ENCODE measurements around the gene CD99L2. TPM values are rescaled to one million over a fixed set of nuclear protein-coding genes. Genes with fewer than 3 reads are reported as not detected.

Gene CD99L2
- total and polyA plus RNA-seq, 3 donors from 2014 or later: 35.4 to 56.6 (median 36.5) TPM

GRCh38 chrX:150899191-150899757 lies 806 bp upstream of the CD99L2 start:
- H3K27ac ChIP-seq: peak overlapping the region in 1 of 2 donors; percentile 84
- H3K36me3 ChIP-seq (ENCODE audit: low read depth, missing control alignments): no peaks in the 10 kb centered on the region
- H3K4me3 ChIP-seq: peak overlapping the region; percentile 59 to 67
- TF ChIP-seq POLR2A (IDR thresholded peaks at IDR 0.05) (no peak), CTCF (IDR thresholded peaks at IDR 0.05) (no peak)
- WGBS, 2 donors: 0% methylated on average over 6 to 36 of the region's 42 CpGs
- no peaks in the 10 kb centered on the region for H3K27me3 ChIP-seq
- H3K4me1 ChIP-seq: no peaks in the 10 kb centered on the region
- no peaks in the 10 kb centered on the region for H3K9me3 ChIP-seq
- peak; percentile 37 for DNase-seq
- intact Hi-C loops (cut with DNase I; ENCODE audit: low total_unique reads): no loop called here

GRCh38 chrX:150897421-150898320 lies 797 bp downstream of the CD99L2 start:
- WGBS, 2 donors: 3 to 4% methylated on average over 9 to 22 of the region's 22 CpGs
- Histone ChIP-seq H3K4me1 (no peaks in the 10 kb centered on the region), H3K27ac (peak overlapping the region in 1 of 2 donors; percentile 84), H3K27me3 (no peaks in the 10 kb centered on the region), H3K9me3 (no peaks in the 10 kb centered on the region), H3K36me3 (ENCODE audit: low read depth, missing control alignments) (no peaks in the 10 kb centered on the region), H3K4me3 (peak overlapping the region; percentile 59 to 67)
- intact Hi-C loops (cut with DNase I; ENCODE audit: low total_unique reads): no loop called here
- DNase-seq: peak; percentile 40
- TF ChIP-seq POLR2A (IDR thresholded peaks at IDR 0.05) (no peak), CTCF (IDR thresholded peaks at IDR 0.05) (no peak)

GRCh38 chrX:150896632-150897031 lies 1.8 kb downstream of the CD99L2 start:
- H3K4me1 ChIP-seq: no peaks in the 10 kb centered on the region
- H3K4me3 ChIP-seq: no peak overlapping the region
- no peak overlapping the region for H3K27ac ChIP-seq
- H3K27me3 ChIP-seq: no peaks in the 10 kb centered on the region
- H3K36me3 ChIP-seq (ENCODE audit: low read depth, missing control alignments): no peaks in the 10 kb centered on the region
- no peaks in the 10 kb centered on the region for H3K9me3 ChIP-seq
- DNase-seq: no peak
- TF ChIP-seq POLR2A (IDR thresholded peaks at IDR 0.05) (no peak), CTCF (IDR thresholded peaks at IDR 0.05) (no peak)
- 88 to 95% methylated on average over 6 of the region's 6 CpGs for WGBS, 2 donors
- intact Hi-C loops (cut with DNase I; ENCODE audit: low total_unique reads): no loop called here

- TF ChIP-seq POLR2A (IDR thresholded peaks at IDR 0.05): no peak
- TF ChIP-seq CTCF (IDR thresholded peaks at IDR 0.05): no peak
- WGBS, 2 donors: 79 to 100% methylated on average over 4 to 5 of the region's 5 CpGs
- intact Hi-C loops (cut with DNase I; ENCODE audit: low total_unique reads): no loop called here
- no peaks in the 10 kb centered on the region for H3K27me3 ChIP-seq
- H3K36me3 ChIP-seq (ENCODE audit: low read depth, missing control alignments): no peaks in the 10 kb centered on the region
- no peaks in the 10 kb centered on the region for H3K4me1 ChIP-seq
- no peak for DNase-seq
- H3K4me3 ChIP-seq: no peak overlapping the region
- no peaks in the 10 kb centered on the region for H3K9me3 ChIP-seq
- no peak overlapping the region for H3K27ac ChIP-seq
Observed at GRCh38 chrX:150893936-150894335, 4.5 kb downstream of the CD99L2 start.
